Measurements from ENCODE around the gene SDF4.

SDF4 gene

DNA sequence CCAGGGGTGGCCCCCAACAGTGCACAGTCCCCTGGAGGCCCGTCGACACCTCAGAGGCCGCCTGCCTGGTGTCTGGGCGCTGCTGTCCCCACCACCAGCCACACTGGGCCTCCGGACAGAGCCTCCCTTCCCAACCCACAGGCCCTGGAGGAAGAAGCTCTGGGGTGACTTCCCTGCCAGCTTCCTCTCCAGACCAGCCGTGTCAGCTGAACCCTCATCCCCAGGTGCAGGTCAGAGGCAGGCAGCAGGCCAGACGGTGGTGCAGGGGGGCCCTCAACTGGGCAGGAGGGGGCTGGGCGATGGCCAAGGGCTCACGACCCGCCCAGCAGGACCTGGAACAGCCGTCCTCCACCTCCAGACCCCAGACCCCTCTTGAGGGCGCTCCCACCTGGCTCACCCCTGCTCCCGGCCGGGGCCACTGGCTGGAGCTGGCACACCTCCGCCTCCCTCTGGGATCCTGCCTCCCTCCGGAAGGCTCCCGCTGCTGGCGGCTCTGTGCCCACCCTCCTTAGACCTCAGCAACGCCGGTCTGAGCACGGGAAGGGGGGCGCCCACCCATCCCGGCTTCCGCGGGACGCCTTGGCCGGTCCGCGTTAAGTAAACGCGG is 25.9 kb downstream of the SDF4 start:
- H3K4me3 ChIP-seq (ENCODE audit: low read length) = no peak overlapping the region
- DNase-seq (ENCODE audit: low read depth) = no peak
- no peak for TF ChIP-seq CTCF (conservative IDR thresholded peaks at IDR 0.05; ENCODE audit: low read length)

- no peak for DNase-seq (ENCODE audit: low read depth)
- no peak overlapping the region for H3K4me3 ChIP-seq (ENCODE audit: low read length)
- TF ChIP-seq CTCF (conservative IDR thresholded peaks at IDR 0.05; ENCODE audit: low read length) = no peak
Observed at GRCh38 chr1:1204998-1205768, 26.6 kb downstream of the SDF4 start.

GRCh38 chr1:1204425-1204920 is 27.3 kb downstream of the SDF4 start:
- H3K4me3 ChIP-seq (ENCODE audit: low read length) = no peak overlapping the region
- no peak for TF ChIP-seq CTCF (conservative IDR thresholded peaks at IDR 0.05; ENCODE audit: low read length)
- no peak for DNase-seq (ENCODE audit: low read depth)

- no peak for DNase-seq (ENCODE audit: low read depth)
- TF ChIP-seq CTCF (conservative IDR thresholded peaks at IDR 0.05; ENCODE audit: low read length) = no peak
- no peak overlapping the region for H3K4me3 ChIP-seq (ENCODE audit: low read length)
Observed at GRCh38 chr1:1203561-1204424, 28.0 kb downstream of the SDF4 start.

- H3K4me3 ChIP-seq (ENCODE audit: low read length) = no peak overlapping the region
- TF ChIP-seq CTCF (conservative IDR thresholded peaks at IDR 0.05; ENCODE audit: low read length) = no peak
- no peak for DNase-seq (ENCODE audit: low read depth)
Observed at GRCh38 chr1:1202831-1203560, 28.8 kb downstream of the SDF4 start.

DNA sequence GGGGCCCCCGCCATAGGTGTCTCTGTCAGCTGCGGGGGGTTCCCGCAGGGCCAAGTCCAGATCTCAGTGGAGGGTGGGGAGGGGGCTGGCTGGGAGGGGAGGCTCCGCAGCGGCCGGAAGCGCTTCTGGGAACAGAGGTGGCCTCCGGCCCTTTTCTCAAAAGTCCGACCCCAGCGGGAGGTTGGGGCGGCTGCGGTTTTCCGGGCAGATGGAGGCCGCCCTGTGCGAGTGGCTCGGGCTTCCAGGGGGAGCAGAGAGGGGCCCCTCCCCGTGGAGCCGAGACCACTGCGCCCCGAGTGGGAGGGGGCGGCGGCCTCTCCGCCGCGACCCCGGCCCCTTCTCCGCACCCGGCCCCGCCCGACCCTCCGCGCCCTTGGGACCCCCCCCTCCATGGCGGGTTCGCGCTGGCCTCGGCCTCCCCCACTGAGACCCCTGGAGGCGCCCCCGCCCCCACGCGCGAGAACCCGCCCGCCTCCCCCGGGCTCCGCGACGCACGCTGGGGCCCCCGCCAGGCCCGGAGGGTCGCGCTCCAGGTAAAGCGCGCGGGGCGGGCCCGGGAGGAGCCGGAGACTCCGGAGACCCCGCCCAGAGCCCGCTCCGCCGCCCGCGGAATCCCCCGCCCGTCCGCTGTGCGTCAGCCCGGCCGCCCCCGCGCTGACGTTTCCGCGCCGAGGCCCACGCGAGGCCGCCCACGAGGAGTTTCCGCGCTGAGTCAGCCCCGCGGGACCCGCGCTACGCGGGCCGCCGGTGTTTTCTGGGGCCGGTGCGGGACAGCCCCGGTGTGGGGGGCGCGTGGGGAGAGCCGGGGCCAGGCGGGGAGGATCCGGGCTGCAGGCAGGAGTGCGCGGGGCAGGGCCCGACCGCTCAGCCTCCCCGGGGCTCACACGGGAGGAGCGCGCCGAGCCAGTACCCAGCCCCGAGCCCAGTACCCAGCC is 30.7 kb downstream of the SDF4 start:
- DNase-seq (ENCODE audit: low read depth) = peak; percentile 20
- TF ChIP-seq CTCF (conservative IDR thresholded peaks at IDR 0.05; ENCODE audit: low read length) = no peak
- H3K4me3 ChIP-seq (ENCODE audit: low read length) = peak overlapping the region; percentile 17; the same call in 1 of the 2 replicates

All from AG10803 (cell line).